ENCODE results near the gene CALD1. TPM values are rescaled to one million over a fixed set of nuclear protein-coding genes. Genes with fewer than 3 reads are reported as not detected.

CALD1 gene
- total RNA-seq, 1 donor from 2014 or later: 61.8 TPM

DNA sequence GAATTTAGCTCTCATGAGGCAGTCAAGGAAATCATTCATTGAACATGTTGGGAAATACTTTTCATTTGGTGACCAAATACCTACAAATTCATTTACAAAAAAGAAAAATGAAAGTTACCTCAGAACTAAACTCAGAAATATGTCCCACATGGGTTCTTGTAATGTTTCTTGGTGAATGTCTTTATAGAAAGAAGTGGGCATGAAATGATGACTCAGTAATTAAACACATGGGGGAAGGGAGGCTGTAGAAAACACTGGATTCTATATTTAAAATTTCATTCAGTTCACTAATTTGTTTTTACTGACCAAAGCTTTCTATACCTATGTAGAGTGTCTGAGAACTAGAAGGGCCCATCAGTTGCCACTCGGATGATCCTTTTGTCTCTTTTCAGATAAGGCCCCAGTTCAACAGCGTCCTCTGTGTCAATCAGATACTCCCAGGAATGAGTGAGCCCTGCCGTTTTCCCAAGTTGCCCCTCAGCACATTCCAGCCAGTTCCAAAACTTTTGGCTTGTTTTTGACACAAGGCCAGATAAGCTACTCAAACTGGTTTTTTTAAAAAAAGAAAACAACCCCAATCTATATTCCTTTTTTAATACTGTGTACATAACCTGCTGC, 157.6 kb downstream of the CALD1 start:
- Mint-ChIP-seq H3K36me3 (ENCODE audit: unreplicated experiment) (peaks cover 4% of the 10 kb centered on the region), H3K4me1 (ENCODE audit: low read depth, unreplicated experiment) (peaks cover 7% of the 10 kb centered on the region), H3K9me3 (ENCODE audit: unreplicated experiment) (peaks cover 3% of the 10 kb centered on the region), H3K27ac (ENCODE audit: unreplicated experiment) (no peak overlapping the region), H3K27me3 (ENCODE audit: unreplicated experiment) (no peaks in the 10 kb centered on the region), H3K4me3 (ENCODE audit: unreplicated experiment) (no peak overlapping the region)
- TF ChIP-seq, protein P1, sequence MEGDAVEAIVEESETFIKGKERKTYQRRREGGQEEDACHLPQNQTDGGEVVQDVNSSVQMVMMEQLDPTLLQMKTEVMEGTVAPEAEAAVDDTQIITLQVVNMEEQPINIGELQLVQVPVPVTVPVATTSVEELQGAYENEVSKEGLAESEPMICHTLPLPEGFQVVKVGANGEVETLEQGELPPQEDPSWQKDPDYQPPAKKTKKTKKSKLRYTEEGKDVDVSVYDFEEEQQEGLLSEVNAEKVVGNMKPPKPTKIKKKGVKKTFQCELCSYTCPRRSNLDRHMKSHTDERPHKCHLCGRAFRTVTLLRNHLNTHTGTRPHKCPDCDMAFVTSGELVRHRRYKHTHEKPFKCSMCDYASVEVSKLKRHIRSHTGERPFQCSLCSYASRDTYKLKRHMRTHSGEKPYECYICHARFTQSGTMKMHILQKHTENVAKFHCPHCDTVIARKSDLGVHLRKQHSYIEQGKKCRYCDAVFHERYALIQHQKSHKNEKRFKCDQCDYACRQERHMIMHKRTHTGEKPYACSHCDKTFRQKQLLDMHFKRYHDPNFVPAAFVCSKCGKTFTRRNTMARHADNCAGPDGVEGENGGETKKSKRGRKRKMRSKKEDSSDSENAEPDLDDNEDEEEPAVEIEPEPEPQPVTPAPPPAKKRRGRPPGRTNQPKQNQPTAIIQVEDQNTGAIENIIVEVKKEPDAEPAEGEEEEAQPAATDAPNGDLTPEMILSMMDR (IDR thresholded peaks at IDR 0.05; ENCODE audit: partially characterized antibody, unreplicated experiment): no peak
- no peak for DNase-seq

DNA sequence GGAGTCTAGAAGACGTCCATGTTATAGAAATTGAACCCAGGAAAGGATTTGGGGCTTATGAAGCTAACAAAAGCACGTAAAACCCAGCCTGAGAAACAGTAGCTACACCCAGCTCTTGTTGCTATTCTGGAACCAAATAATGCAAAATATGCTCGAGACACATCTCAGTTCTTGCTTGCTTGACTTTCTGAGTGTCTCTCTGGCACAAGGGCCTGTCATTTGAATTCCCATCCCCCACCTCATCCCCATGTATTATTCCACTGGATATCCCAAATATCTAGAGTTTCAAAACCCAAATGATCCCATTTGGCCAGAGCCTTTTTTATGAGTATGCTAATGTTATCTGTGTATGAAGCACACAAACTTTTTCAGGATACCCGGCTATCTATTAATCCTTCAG, 158.7 kb downstream of the CALD1 start:
- Mint-ChIP-seq H3K27me3 (ENCODE audit: unreplicated experiment) (no peaks in the 10 kb centered on the region), H3K4me1 (ENCODE audit: low read depth, unreplicated experiment) (peaks cover 5% of the 10 kb centered on the region), H3K9me3 (ENCODE audit: unreplicated experiment) (no peaks in the 10 kb centered on the region), H3K4me3 (ENCODE audit: unreplicated experiment) (no peak overlapping the region), H3K27ac (ENCODE audit: unreplicated experiment) (no peak overlapping the region), H3K36me3 (ENCODE audit: unreplicated experiment) (no peaks in the 10 kb centered on the region)
- TF ChIP-seq, protein P1 (IDR thresholded peaks at IDR 0.05; ENCODE audit: partially characterized antibody, unreplicated experiment): no peak
- DNase-seq: no peak

DNA sequence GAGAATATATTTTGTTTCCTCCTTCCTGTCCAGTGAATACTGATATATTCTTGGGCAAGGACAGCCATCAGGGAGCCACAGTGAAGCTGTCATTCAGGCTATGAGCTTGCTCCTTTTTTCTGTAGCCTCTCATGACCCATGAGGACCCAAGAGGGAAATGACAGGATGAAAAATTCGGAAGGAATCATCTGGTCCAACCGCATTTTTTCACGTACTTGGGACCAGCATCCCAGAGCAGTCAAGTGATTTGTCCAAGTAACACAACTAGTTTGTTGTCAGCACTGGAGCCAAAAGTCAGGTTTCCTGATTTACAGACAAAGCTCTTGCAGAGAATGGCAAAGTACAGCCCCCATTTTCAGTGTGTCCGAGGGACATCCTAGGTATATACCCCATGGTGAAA, 159.7 kb downstream of the CALD1 start:
- no peaks in the 10 kb centered on the region for H3K27me3 Mint-ChIP-seq (ENCODE audit: unreplicated experiment)
- H3K27ac Mint-ChIP-seq (ENCODE audit: unreplicated experiment): no peak overlapping the region
- H3K36me3 Mint-ChIP-seq (ENCODE audit: unreplicated experiment): no peaks in the 10 kb centered on the region
- H3K9me3 Mint-ChIP-seq (ENCODE audit: unreplicated experiment): no peaks in the 10 kb centered on the region
- TF ChIP-seq, protein P1 (IDR thresholded peaks at IDR 0.05; ENCODE audit: partially characterized antibody, unreplicated experiment): no peak
- no peak overlapping the region for H3K4me3 Mint-ChIP-seq (ENCODE audit: unreplicated experiment)
- peaks cover 5% of the 10 kb centered on the region for H3K4me1 Mint-ChIP-seq (ENCODE audit: low read depth, unreplicated experiment)
- no peak for DNase-seq

DNA sequence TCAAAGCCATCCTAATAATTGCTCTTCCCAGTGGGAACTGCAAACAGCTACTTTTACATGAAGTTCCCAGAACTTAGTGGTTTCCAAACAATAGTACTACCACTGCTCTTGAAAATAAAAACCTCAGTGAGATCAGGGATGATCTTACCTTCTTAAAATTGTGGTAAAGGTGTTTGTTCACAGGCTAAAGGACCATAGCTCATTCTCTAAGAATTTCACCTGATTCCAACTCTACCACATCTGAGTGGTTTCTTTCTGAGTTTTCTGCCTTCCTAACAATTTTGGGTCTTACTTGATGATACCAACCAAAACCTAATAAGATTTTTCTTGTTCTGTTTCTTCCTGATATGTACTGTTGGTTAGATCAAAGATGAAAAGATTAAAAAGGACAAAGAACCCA, 161.3 kb downstream of the CALD1 start:
- peaks cover 5% of the 10 kb centered on the region for H3K4me1 Mint-ChIP-seq (ENCODE audit: low read depth, unreplicated experiment)
- H3K36me3 Mint-ChIP-seq (ENCODE audit: unreplicated experiment): no peaks in the 10 kb centered on the region
- no peaks in the 10 kb centered on the region for H3K9me3 Mint-ChIP-seq (ENCODE audit: unreplicated experiment)
- no peak for DNase-seq
- H3K27me3 Mint-ChIP-seq (ENCODE audit: unreplicated experiment): no peaks in the 10 kb centered on the region
- H3K4me3 Mint-ChIP-seq (ENCODE audit: unreplicated experiment): no peak overlapping the region
- no peak overlapping the region for H3K27ac Mint-ChIP-seq (ENCODE audit: unreplicated experiment)
- TF ChIP-seq, protein P1 (IDR thresholded peaks at IDR 0.05; ENCODE audit: partially characterized antibody, unreplicated experiment): no peak

DNA sequence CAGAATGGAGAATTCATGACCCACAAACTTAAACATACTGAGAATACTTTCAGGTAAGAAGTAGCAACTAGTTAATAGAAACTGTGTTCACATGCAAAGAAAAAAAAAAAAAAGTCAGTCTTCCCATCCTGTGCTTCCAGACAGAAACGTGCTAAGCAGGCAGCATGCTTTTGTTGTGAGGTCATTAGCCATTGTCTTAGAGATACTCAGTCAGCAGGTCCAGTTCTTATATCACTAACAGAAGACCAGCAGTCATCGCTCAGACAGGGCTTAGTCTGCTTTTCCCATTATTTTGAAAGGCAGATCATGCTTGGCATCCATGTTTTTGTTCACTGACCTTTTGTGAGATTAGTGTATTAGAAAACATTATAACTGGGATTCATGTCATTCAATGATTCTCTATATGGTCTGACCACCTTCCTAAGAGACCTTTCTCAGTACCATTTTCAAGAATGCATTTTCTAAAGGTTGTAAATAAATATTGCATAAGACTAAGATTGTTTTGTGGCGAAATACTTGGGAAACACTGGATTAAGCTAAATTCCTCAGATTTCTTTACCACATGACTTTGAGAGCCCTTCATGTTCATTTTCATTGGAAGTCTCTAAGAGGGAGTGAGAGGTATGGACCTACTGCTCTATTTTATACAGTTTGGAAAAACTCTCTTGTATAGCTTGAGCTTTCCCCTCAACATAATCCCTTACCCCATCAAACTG, 161.9 kb downstream of the CALD1 start:
- no peak for DNase-seq
- H3K27me3 Mint-ChIP-seq (ENCODE audit: unreplicated experiment): no peaks in the 10 kb centered on the region
- peaks cover 5% of the 10 kb centered on the region for H3K4me1 Mint-ChIP-seq (ENCODE audit: low read depth, unreplicated experiment)
- TF ChIP-seq, protein P1 (IDR thresholded peaks at IDR 0.05; ENCODE audit: partially characterized antibody, unreplicated experiment): no peak
- H3K27ac Mint-ChIP-seq (ENCODE audit: unreplicated experiment): no peak overlapping the region
- H3K9me3 Mint-ChIP-seq (ENCODE audit: unreplicated experiment): no peaks in the 10 kb centered on the region
- no peaks in the 10 kb centered on the region for H3K36me3 Mint-ChIP-seq (ENCODE audit: unreplicated experiment)
- no peak overlapping the region for H3K4me3 Mint-ChIP-seq (ENCODE audit: unreplicated experiment)

Measured in glutamatergic neuron (in vitro differentiated cells).